Small intestine (tissue), 7 donors: Measurements from ENCODE around the gene KAT7. TPM values are rescaled to one million over a fixed set of nuclear protein-coding genes. Genes with fewer than 3 reads are reported as not detected.
"Not testable (repeated sequence)": the region's sequence is repeated elsewhere in the genome, so short reads cannot be mapped to it uniquely, and the experiment has no call there.

Experiments used
- DNase-seq, 2 donors: peaks; one replicate each; pipeline versions ENCODE4 v3.0.0 to v3.0.0-alpha.2; 2013
- FAIRE-seq: peaks from 2 replicates; lab custom pipeline; 2012; peaks lifted over from hg19 to GRCh38; lab: Jason Lieb, UNC
- H3K27ac ChIP-seq, 3 donors: one replicate each; pipeline ENCODE4 v1.5.1; 2013; ENCODE audit warnings: low read length in 2 of 3, mild to moderate bottlenecking in 2 of 3, control low read depth in 1 of 3, inconsistent platforms in 1 of 3, low read depth in 1 of 3, moderate library complexity in 1 of 3
- H3K27me3 ChIP-seq, 3 donors: one replicate each; pipeline ENCODE4 v1.6.1; 2013; ENCODE audit warnings: low read length in 3 of 3, inconsistent platforms in 1 of 3; ENCODE audit not compliant: control insufficient read depth in 3 of 3, insufficient read depth in 3 of 3
- H3K36me3 ChIP-seq, 3 donors: one replicate each; pipeline ENCODE4 v1.6.1; 2013; ENCODE audit warnings: low read length in 3 of 3, inconsistent platforms in 1 of 3, low read depth in 1 of 3, mild to moderate bottlenecking in 1 of 3, moderate library complexity in 1 of 3; ENCODE audit not compliant: control insufficient read depth in 3 of 3, insufficient read depth in 2 of 3
- H3K4me1 ChIP-seq, 3 donors: one replicate each; pipeline ENCODE4 v1.6.1; 2013; ENCODE audit warnings: low read length in 2 of 3, inconsistent platforms in 1 of 3, low read depth in 1 of 3, mild to moderate bottlenecking in 1 of 3, moderate library complexity in 1 of 3; ENCODE audit not compliant: control insufficient read depth in 3 of 3, insufficient read depth in 2 of 3
- H3K4me3 ChIP-seq, 3 donors: one replicate each; pipeline ENCODE4 v1.5.1; 2013; ENCODE audit warnings: low read length in 3 of 3, control low read depth in 1 of 3, inconsistent platforms in 1 of 3, low read depth in 1 of 3, mild to moderate bottlenecking in 1 of 3, moderate library complexity in 1 of 3
- H3K9me3 ChIP-seq, 2 donors: one replicate each; pipeline ENCODE4 v1.6.1; 2013; ENCODE audit warnings: low read depth in 1 of 2, low read length in 1 of 2; ENCODE audit not compliant: control insufficient read depth in 2 of 2, insufficient read depth in 1 of 2
- WGBS, 3 donors: extraction: QIAGEN DNeasy Blood & Tissue Kit; methylation state at CpG; one replicate each; pipeline ENCODE4 v1.1.7; 2013; 5-methylcytosine and 5-hydroxymethylcytosine counted together
- polyA plus RNA-seq, 4 donors: library from polyadenylated mRNA; stranded (reverse) in 3 of 4; unstranded in 1 of 4; fragments of 200-250 nt in 3 of 4; fragments of 120-200 nt in 1 of 4; gene quantifications; one replicate each; pipeline versions ENCODE4 v1.2.1 to v1.2.3, GENCODE V29; 2013
- donor health status: healthy with polysubstance abuse.
- donor health status: control.
- donor health status: control.
- donor health status: Bipolar disorder and iron deficiency.
- donor health status: healthy.

KAT7 gene
- polyA plus RNA-seq, 4 donors: 5.7 to 31.4 (median 9.2) TPM

DNA sequence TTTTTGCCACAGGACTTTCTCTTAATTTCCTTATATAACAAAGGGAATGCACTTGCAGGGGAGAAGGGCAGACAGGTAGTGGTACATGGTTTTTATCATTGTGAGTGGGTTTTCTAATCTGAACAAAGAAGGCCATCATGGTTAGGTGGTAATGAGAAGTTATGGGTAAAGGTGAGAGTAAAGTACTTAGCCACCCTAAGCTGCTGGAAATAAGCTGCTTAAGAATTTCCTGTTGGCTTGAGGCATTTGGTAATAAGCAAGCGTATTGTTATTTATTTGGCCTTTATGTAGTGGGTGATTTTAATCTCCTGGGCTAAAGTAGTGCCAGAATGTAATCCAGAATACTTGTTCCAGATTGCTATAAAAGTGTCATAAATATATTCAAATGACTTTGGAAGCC lies 32.3 kb downstream of the KAT7 start:
- 75 to 100% (median 77%) methylated on average over 1 of the region's 1 CpG for WGBS, 3 donors
- H3K4me1 ChIP-seq: no peaks in the 10 kb centered on the region
- H3K27ac ChIP-seq: no peak overlapping the region
- no peaks in the 10 kb centered on the region for H3K9me3 ChIP-seq
- no peak overlapping the region for H3K4me3 ChIP-seq
- H3K36me3 ChIP-seq: peaks cover 12 to 48% (median 24%) of the 10 kb centered on the region in 3 donors
- no peak for DNase-seq
- FAIRE-seq: no peak
- H3K27me3 ChIP-seq: no peaks in the 10 kb centered on the region

DNA sequence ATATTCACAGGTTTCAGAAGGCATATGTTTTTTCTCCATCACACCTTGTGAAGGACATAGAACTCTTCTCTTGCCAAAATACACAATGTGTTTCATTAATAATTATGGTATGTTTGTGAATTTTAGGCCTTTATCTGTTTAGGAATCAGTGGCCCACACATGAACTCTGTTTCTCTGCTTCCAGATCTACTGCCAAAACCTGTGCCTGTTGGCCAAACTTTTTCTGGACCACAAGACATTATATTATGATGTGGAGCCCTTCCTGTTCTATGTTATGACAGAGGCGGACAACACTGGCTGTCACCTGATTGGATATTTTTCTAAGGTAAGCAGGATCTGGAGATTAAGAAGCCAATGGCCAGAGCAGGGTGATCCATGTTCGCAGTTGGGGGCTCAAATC lies 33.0 kb downstream of the KAT7 start:
- DNase-seq (no peak), FAIRE-seq (no peak)
- Histone ChIP-seq H3K9me3 (no peaks in the 10 kb centered on the region), H3K27me3 (no peaks in the 10 kb centered on the region), H3K4me3 (no peak overlapping the region), H3K36me3 (peaks cover 16 to 49% (median 26%) of the 10 kb centered on the region in 3 donors), H3K27ac (no peak overlapping the region), H3K4me1 (no peaks in the 10 kb centered on the region)
- WGBS, 3 donors: 93 to 96% (median 93%) methylated on average over 2 of the region's 2 CpGs

DNA sequence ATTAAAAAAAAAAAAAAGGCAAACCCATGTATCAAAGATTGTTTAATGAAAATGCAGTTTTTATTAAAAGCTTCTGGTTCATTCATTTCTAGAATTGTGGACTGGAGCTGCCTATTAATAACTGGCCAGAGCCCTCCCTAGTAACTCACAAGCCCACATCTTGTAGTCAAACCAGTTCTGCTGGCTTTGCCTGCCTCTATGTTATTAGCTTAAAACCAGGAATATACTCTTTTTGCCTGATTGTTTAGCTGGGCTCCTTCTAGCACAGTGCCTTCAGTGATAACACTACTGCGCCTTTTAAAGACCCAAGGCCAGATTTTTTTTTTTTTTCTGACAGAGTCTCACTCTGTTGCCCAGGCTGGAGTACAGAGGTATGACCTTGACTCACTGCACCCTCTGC lies 33.4 kb downstream of the KAT7 start:
- no peaks in the 10 kb centered on the region for H3K9me3 ChIP-seq
- H3K4me1 ChIP-seq: no peaks in the 10 kb centered on the region

DNA sequence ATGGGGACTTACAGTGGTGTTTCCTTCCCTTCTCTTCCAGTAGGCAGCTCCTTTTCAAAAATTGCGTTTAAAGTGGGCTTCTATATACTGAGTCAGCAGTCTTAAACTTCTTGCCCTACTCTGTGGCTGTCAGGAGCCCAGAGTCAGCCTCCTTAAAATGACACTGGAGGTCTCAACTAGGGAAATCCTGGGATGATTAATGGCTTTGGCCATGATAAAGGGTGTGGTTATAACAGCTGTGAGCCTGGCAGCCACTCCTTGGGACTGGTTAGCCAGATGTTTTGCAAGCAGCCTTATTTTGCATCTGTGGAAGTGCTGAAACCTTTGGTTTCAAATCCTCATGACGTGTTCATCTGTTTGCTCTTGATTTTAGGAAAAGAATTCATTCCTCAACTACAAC lies 34.3 kb downstream of the KAT7 start:
- FAIRE-seq (no peak), DNase-seq (peak in 1 of 2 donors; percentile 12)
- Histone ChIP-seq H3K4me3 (no peak overlapping the region), H3K4me1 (no peaks in the 10 kb centered on the region), H3K27me3 (no peaks in the 10 kb centered on the region), H3K9me3 (no peaks in the 10 kb centered on the region), H3K36me3 (peaks cover 16 to 49% (median 24%) of the 10 kb centered on the region in 3 donors), H3K27ac (no peak overlapping the region)
- WGBS, 3 donors: 51 to 55% (median 51%) methylated on average over 2 of the region's 2 CpGs

More for the DNA sequence above, 33.4 kb downstream of the KAT7 start:
- no peak for FAIRE-seq
- no peak for DNase-seq
- Histone ChIP-seq H3K27me3 (no peaks in the 10 kb centered on the region), H3K36me3 (peaks cover 16 to 47% (median 27%) of the 10 kb centered on the region in 3 donors), H3K4me3 (no peak overlapping the region), H3K27ac (no peak overlapping the region)
- WGBS, 3 donors: 72 to 88% (median 81%) methylated on average over 1 of the region's 1 CpG

DNA sequence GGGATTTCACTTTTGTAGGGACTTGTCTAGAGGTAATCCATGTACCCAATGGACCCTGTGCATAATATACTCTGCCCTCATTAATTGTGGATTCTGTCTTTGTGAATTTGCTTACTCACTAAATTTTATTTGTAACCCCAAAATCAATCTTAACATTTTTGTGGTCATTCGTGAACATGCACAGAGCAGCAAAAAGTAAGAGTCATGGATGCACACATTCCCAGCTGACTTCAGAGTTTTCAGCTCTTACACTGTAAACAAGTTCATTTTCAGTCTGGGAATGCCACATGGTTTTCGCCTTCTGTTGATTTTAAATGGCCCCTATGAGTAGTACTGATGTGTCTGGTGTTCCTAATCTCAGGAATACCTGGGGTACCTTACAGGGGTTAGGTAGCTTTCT lies 35.1 kb downstream of the KAT7 start:
- Histone ChIP-seq H3K27ac (no peak overlapping the region), H3K9me3 (no peaks in the 10 kb centered on the region), H3K4me3 (no peak overlapping the region), H3K27me3 (no peaks in the 10 kb centered on the region), H3K36me3 (peaks cover 16 to 44% (median 24%) of the 10 kb centered on the region in 3 donors), H3K4me1 (no peaks in the 10 kb centered on the region)
- DNase-seq (no peak), FAIRE-seq (no peak)
- WGBS, 3 donors: 87 to 96% (median 92%) methylated on average over 2 of the region's 2 CpGs

DNA sequence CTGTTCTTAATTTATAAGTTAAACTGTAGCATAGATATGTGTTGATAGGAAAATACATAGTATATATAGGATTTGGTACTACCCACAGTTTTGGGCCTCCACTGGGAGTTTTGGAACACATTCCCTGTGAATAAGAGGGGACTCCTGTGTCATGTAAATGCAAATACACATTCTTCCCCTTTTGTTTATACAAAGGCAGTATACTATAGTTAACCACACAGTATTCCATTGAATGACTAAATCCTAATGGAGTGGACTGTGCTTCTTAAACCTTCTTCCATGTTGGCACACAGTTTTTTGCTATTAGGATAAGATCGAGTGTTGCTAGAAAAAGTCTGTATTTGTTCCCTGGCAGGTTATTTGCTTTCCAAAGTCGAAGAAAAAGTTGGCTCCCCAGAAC lies 37.2 kb downstream of the KAT7 start:
- no peaks in the 10 kb centered on the region for H3K9me3 ChIP-seq
- no peak overlapping the region for H3K4me3 ChIP-seq
- no peaks in the 10 kb centered on the region for H3K27me3 ChIP-seq
- DNase-seq: no peak
- 72 to 95% (median 95%) methylated on average over 2 of the region's 2 CpGs for WGBS, 3 donors
- no peak for FAIRE-seq
- H3K36me3 ChIP-seq: peaks cover 14 to 34% (median 27%) of the 10 kb centered on the region in 3 donors
- no peaks in the 10 kb centered on the region for H3K4me1 ChIP-seq
- no peak overlapping the region for H3K27ac ChIP-seq

DNA sequence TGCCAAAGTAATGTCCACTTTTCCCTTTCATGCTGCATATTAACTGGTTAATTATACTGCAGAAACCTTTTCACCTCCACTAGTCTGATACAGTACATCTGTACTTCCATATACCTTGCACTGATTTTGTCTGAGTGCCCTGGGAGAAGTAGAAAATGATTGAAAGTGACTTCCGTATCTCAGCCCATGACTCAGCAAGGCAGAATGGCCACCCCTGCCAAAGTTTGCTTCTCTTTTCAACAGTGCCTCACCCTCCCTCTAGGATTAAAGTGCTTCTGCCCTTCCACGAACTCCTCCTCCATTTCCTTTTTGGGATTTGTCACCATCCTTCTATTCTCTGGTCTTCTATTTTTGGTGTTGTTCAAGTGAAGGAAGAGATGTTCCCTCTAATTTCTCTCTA lies 39.8 kb downstream of the KAT7 start:
- not testable (repeated sequence) for H3K4me3 ChIP-seq, H3K27ac ChIP-seq, H3K4me1 ChIP-seq, H3K27me3 ChIP-seq, H3K9me3 ChIP-seq, FAIRE-seq, DNase-seq
- WGBS, 3 donors: 64 to 87% (median 76%) methylated on average over 2 of the region's 2 CpGs
- peaks cover 13 to 32% (median 29%) of the 10 kb centered on the region in 3 donors for H3K36me3 ChIP-seq

DNA sequence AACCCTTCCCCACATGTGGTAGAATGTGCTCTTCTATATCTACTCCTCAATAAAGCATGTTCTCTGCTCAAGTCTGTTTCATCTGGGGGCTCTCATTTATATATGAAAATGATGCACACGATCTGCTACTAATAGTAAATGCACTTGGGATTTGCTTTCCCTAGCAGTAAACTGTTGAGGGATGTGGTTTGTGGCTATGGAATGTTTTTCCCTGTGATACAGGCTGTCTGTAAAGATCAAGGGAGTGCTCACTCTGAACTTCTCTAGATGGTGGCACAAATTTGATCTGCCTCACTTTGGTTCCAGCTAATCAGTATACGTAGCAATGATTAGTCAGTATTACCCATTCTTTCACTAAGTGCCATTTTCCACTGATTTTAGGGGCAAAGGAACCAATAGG lies 40.5 kb downstream of the KAT7 start:
- peak overlapping the region in 1 of 3 donors; percentile 14 for H3K4me3 ChIP-seq
- no peak overlapping the region for H3K27ac ChIP-seq
- WGBS, 3 donors: 85 to 93% (median 87%) methylated on average over 2 of the region's 2 CpGs
- H3K9me3 ChIP-seq: no peaks in the 10 kb centered on the region
- DNase-seq: no peak
- FAIRE-seq: no peak
- no peaks in the 10 kb centered on the region for H3K4me1 ChIP-seq
- H3K36me3 ChIP-seq: peaks cover 13 to 35% (median 29%) of the 10 kb centered on the region in 3 donors
- no peaks in the 10 kb centered on the region for H3K27me3 ChIP-seq

DNA sequence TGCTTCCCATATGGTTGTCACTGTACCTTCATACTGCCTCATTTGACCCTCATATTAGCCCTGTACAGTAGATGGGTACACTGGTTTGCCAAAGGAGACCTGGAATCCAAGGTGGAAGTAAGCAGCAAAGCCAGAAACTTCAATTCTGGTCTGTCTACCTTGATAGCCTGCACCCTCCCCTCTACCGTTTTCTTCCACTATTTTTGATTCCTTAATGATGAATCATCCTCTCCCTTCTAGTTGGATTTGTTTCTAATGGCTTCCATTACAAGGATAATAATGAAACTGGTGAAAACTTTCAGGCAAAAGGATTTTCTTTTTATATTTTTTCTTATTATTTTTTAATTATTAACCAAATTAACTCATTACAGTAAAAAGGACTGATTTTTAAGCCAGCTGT lies 42.1 kb downstream of the KAT7 start:
- no peak for FAIRE-seq

More for the DNA sequence above, 42.1 kb downstream of the KAT7 start:
- Histone ChIP-seq H3K9me3 (no peaks in the 10 kb centered on the region), H3K27ac (no peak overlapping the region), H3K4me1 (no peaks in the 10 kb centered on the region), H3K36me3 (peaks cover 17 to 40% (median 24%) of the 10 kb centered on the region in 3 donors), H3K27me3 (no peaks in the 10 kb centered on the region), H3K4me3 (no peak overlapping the region)
- 50 to 56% (median 51%) methylated on average over 1 of the region's 1 CpG for WGBS, 3 donors
- no peak for DNase-seq
